HG03025 (cell line): ENCODE data around the gene IL22RA1.

Experiments
- ATAC-seq: cut with Tn5 transposase; IDR thresholded peaks from one replicate; pipeline ENCODE4 v1.9.1; 2021; ENCODE audit warnings: mild to moderate bottlenecking, moderate library complexity; ENCODE audit not compliant: unreplicated experiment, low FRiP score

The IL22RA1 gene

GRCh38 chr1:24100945-24101737 is 41.8 kb downstream of the IL22RA1 start:
- no peak for ATAC-seq

GRCh38 chr1:24098943-24099638 is 43.8 kb downstream of the IL22RA1 start:
- no peak for ATAC-seq

- ATAC-seq: no peak
These were observed 44.8 kb downstream of the IL22RA1 start for GRCh38 chr1:24098102-24098501.

GRCh38 chr1:24097663-24098062 is 45.3 kb downstream of the IL22RA1 start:
- no peak for ATAC-seq

GRCh38 chr1:24096739-24097103 is 46.2 kb downstream of the IL22RA1 start:
- no peak for ATAC-seq

- no peak for ATAC-seq
These were observed 46.8 kb downstream of the IL22RA1 start for GRCh38 chr1:24096009-24096738.

GRCh38 chr1:24095140-24095859 is 47.6 kb downstream of the IL22RA1 start:
- no peak for ATAC-seq

- ATAC-seq: no peak
These were observed 48.4 kb downstream of the IL22RA1 start for GRCh38 chr1:24094554-24094953.

- no peak for ATAC-seq
These were observed 49.2 kb downstream of the IL22RA1 start for GRCh38 chr1:24093732-24094131.

GRCh38 chr1:24092979-24093378 is 50.0 kb downstream of the IL22RA1 start:
- no peak for ATAC-seq

- ATAC-seq: no peak
These were observed 50.9 kb downstream of the IL22RA1 start for GRCh38 chr1:24091971-24092482.

GRCh38 chr1:24090736-24091135 is 52.2 kb downstream of the IL22RA1 start:
- no peak for ATAC-seq

GRCh38 chr1:24089743-24090555 is 53.0 kb downstream of the IL22RA1 start:
- no peak for ATAC-seq

GRCh38 chr1:24089027-24089742 is 53.8 kb downstream of the IL22RA1 start:
- ATAC-seq: no peak

GRCh38 chr1:24086466-24086865 is 56.5 kb downstream of the IL22RA1 start:
- no peak for ATAC-seq

GRCh38 chr1:24085546-24085945 is 57.4 kb downstream of the IL22RA1 start:
- ATAC-seq: no peak

GRCh38 chr1:24085007-24085406 is 57.9 kb downstream of the IL22RA1 start:
- ATAC-seq: no peak

- ATAC-seq: no peak
These were observed 58.9 kb downstream of the IL22RA1 start for GRCh38 chr1:24084050-24084449.

GRCh38 chr1:24082372-24082771 is 60.6 kb downstream of the IL22RA1 start:
- no peak for ATAC-seq
